ENCODE data around the gene CORO7.

CORO7 gene

GRCh38 chr16:4425378-4426020, 9.1 kb upstream of the CORO7 start, which contains the start of gene DNAJA3:
Gene DNAJA3, plus strand, starts transcription at chr16:4425868. Its CDS starts 14 bp downstream, at chr16:4425882.
- peak; percentile 98 for DNase-seq

- DNase-seq: no peak
These were observed 4.2 kb upstream of the CORO7 start for GRCh38 chr16:4420505-4421105.

GRCh38 chr16:4419402-4419959, 3.1 kb upstream of the CORO7 start:
- DNase-seq: no peak

- peak; percentile 60 for DNase-seq
These were observed 727 bp downstream of the CORO7 start for GRCh38 chr16:4415538-4416199.

- no peak for DNase-seq
These were observed 2.0 kb downstream of the CORO7 start for GRCh38 chr16:4414187-4414917.

GRCh38 chr16:4412854-4413253, 3.5 kb downstream of the CORO7 start:
- no peak for DNase-seq

- no peak for DNase-seq
These were observed 4.2 kb downstream of the CORO7 start for GRCh38 chr16:4412159-4412558.

- DNase-seq: peak; percentile 64
These were observed 4.7 kb downstream of the CORO7 start for GRCh38 chr16:4411684-4412083.

- DNase-seq: peak; percentile 69
These were observed 5.9 kb downstream of the CORO7 start for GRCh38 chr16:4410335-4411075.

GRCh38 chr16:4409081-4409932, 7.1 kb downstream of the CORO7 start:
- DNase-seq: no peak

GRCh38 chr16:4408323-4408690, 8.1 kb downstream of the CORO7 start:
- no peak for DNase-seq

GRCh38 chr16:4407543-4408322, 8.7 kb downstream of the CORO7 start:
- no peak for DNase-seq

GRCh38 chr16:4404967-4405696, 11.3 kb downstream of the CORO7 start:
- DNase-seq: no peak

GRCh38 chr16:4404247-4404966, 12.0 kb downstream of the CORO7 start:
- DNase-seq: peak; percentile 44

- no peak for DNase-seq
These were observed 13.1 kb downstream of the CORO7 start for GRCh38 chr16:4403133-4403949.

GRCh38 chr16:4402439-4403132, 13.8 kb downstream of the CORO7 start:
- DNase-seq: peak; percentile 93

- no peak for DNase-seq
These were observed 14.9 kb downstream of the CORO7 start for GRCh38 chr16:4401510-4401909.

- no peak for DNase-seq
These were observed 15.3 kb downstream of the CORO7 start for GRCh38 chr16:4401094-4401501.

Measured in eye (tissue), 1 donor.